K562 (cell line): ENCODE data around the gene RASSF10. TPM values are rescaled to one million over a fixed set of nuclear protein-coding genes. Genes with fewer than 3 reads are reported as not detected.

Experiments
- ATAC-seq: fragments of 200-7000 bp; cut with Tn5 transposase; 3 replicates; pipeline ENCODE4 v1.9.1; 2020; ENCODE audit warnings: moderate library complexity
- BruUV-seq: library from RNA; stranded (reverse); fragments of 400-500 nt; replicated peaks from 2 replicates; lab custom pipeline; 2021; lab: Mats Ljungman, UMichigan
- CTCF ChIA-PET: fragments of 300-600 bp; formaldehyde crosslinking; extraction: SDS; loops from one replicate; lab custom pipeline; 2021; ENCODE audit warnings: low intra/inter-chr PET ratio; lab: Yijun Ruan, JAX
- POLR2A ChIA-PET: fragments of 300-600, 350-650 bp; sonication (Branson Sonifier 250); formaldehyde crosslinking; extraction: SDS; loops from one replicate; lab custom pipeline; 2021; ENCODE audit warnings: antibody characterized with exemption, inconsistent platforms; lab: Yijun Ruan, JAX
- DNase-seq, 4 experiments: peaks; one replicate each; pipeline versions ENCODE4 v3.0.0 to v3.0.0-alpha.2; 2011 to 2018; ENCODE audit warnings: low spot score in 3 of 4, mixed read lengths in 3 of 4; ENCODE audit errors: extremely low read depth in 1 of 4
- FAIRE-seq: peaks from 2 replicates; lab custom pipeline; 2011; peaks lifted over from hg19 to GRCh38; lab: Jason Lieb, UNC
- H2AFZ ChIP-seq: 2 replicates; pipeline ENCODE4 v1.6.0; 2011; ENCODE audit warnings: low read depth, low read length, control low read depth, inconsistent platforms
- H3K27ac ChIP-seq: fragments of 200-600 bp; 3 replicates; pipeline ENCODE4 v1.8.0; 2011; ENCODE audit warnings: low read depth, mild to moderate bottlenecking, control low read depth, inconsistent platforms, low read length, moderate library complexity, mixed read lengths; ENCODE audit errors: extremely low read depth
- H3K27me3 ChIP-seq, 2 experiments: fragments of 300-600 bp in 1 of 2; 2 replicates in 1 of 2; 3 replicates in 1 of 2; pipeline versions ENCODE4 v1.6.0 to v1.8.0; 2011; ENCODE audit warnings: inconsistent platforms in 2 of 2, low read length in 2 of 2, mild to moderate bottlenecking in 1 of 2, mixed read lengths in 1 of 2, moderate library complexity in 1 of 2; ENCODE audit not compliant: control insufficient read depth in 2 of 2, insufficient read depth in 2 of 2
- H3K36me3 ChIP-seq: fragments of 300-600 bp; 3 replicates; pipeline ENCODE4 v1.8.0; 2011; ENCODE audit warnings: mild to moderate bottlenecking, low read length, inconsistent platforms; ENCODE audit not compliant: control insufficient read depth, insufficient read depth
- H3K4me1 ChIP-seq, 2 experiments: fragments of 200-600 bp in 1 of 2; replicated peaks in 1 of 2; 2 replicates in 1 of 2; 3 replicates in 1 of 2; pipeline versions ENCODE4 v1.5.1 to v1.8.0; 2011; ENCODE audit warnings: inconsistent platforms in 2 of 2, low read length in 2 of 2, mild to moderate bottlenecking in 1 of 2, mixed read lengths in 1 of 2, moderate library complexity in 1 of 2; ENCODE audit not compliant: control insufficient read depth in 2 of 2, insufficient read depth in 2 of 2
- H3K4me2 ChIP-seq: 2 replicates; pipeline ENCODE4 v1.6.1; 2011; ENCODE audit warnings: low read length, control low read depth, inconsistent platforms, mixed read lengths; ENCODE audit not compliant: insufficient read depth
- H3K4me3 ChIP-seq: fragments of 200-600 bp; sonication (generic), shearing (Covaris generic); 2 replicates; pipeline ENCODE4 v1.5.1; 2016; ENCODE audit warnings: control low read depth, inconsistent platforms
- H3K79me2 ChIP-seq: fragments of 200-600 bp; 3 replicates; pipeline ENCODE4 v1.8.0; 2011; ENCODE audit warnings: low read length, inconsistent platforms; ENCODE audit not compliant: control insufficient read depth, insufficient read depth
- H3K9ac ChIP-seq, 2 experiments: 2 replicates each; pipeline versions ENCODE4 v1.6.0 to v1.6.1; 2011; ENCODE audit warnings: low read depth in 2 of 2, low read length in 2 of 2, control low read depth in 1 of 2, inconsistent platforms in 1 of 2, mild to moderate bottlenecking in 1 of 2, mixed read lengths in 1 of 2; ENCODE audit not compliant: insufficient read depth in 1 of 2
- H3K9me1 ChIP-seq: one replicate; pipeline ENCODE4 v1.6.0; 2011; ENCODE audit warnings: inconsistent platforms, mild to moderate bottlenecking, low read length, moderate library complexity; ENCODE audit not compliant: control insufficient read depth, insufficient read depth
- H3K9me3 ChIP-seq: replicated peaks from 2 replicates; pipeline ENCODE4 v1.5.1; 2011; ENCODE audit warnings: low read depth, low read length, inconsistent platforms; ENCODE audit not compliant: control insufficient read depth, insufficient read depth
- H4K20me1 ChIP-seq: replicated peaks from 2 replicates; pipeline ENCODE4 v1.6.1; 2011; ENCODE audit warnings: low read length, inconsistent platforms, mixed read lengths; ENCODE audit not compliant: control insufficient read depth, insufficient read depth
- FOXA3 ChIP-seq, 2 experiments: fragments of 450-650 bp in 1 of 2; sonication (generic) in 1 of 2; formaldehyde crosslinking; IDR thresholded peaks in 1 of 2; conservative IDR thresholded peaks in 1 of 2; 2 replicates each; pipeline versions ENCODE4 v1.4.0 to v1.8.0; 2020 to 2022; ENCODE audit warnings: mild to moderate bottlenecking in 2 of 2, missing genetic modification reagents in 1 of 2
- NFRKB ChIP-seq: fragments of 450-650 bp; IDR thresholded peaks from 2 replicates; pipeline ENCODE4 v1.6.1; 2016; ENCODE audit warnings: low read depth
- RCOR1 ChIP-seq, 2 experiments: IDR thresholded peaks; 2 replicates each; pipeline ENCODE4 v1.6.1; 2012; ENCODE audit warnings: low read depth in 2 of 2, low read length in 2 of 2, borderline replicate concordance in 1 of 2, improper control_type of control experiment in 1 of 2
- SIX5 ChIP-seq, 2 experiments: IDR thresholded peaks; 2 replicates each; pipeline ENCODE4 v1.6.1; 2011; ENCODE audit warnings: low read length in 2 of 2, borderline replicate concordance in 1 of 2, low read depth in 1 of 2, mild to moderate bottlenecking in 1 of 2, moderate library complexity in 1 of 2; ENCODE audit not compliant: insufficient read depth in 1 of 2
- SMC3 ChIP-seq: conservative IDR thresholded peaks from 2 replicates; pipeline ENCODE4 v1.6.1; 2011; ENCODE audit warnings: low read depth, low read length, improper control_type of control experiment; ENCODE audit not compliant: insufficient read depth
- XRCC4 ChIP-seq: IDR thresholded peaks from one replicate; pipeline ENCODE4 v1.6.1; 2011; ENCODE audit not compliant: insufficient read depth, insufficient read length; ENCODE audit errors: extremely low read depth
- ZNF282 ChIP-seq: sonication (generic); formaldehyde crosslinking; IDR thresholded peaks from 2 replicates; pipeline ENCODE4 v1.8.1; 2023; ENCODE audit warnings: missing genetic modification reagents
- ZNF347 ChIP-seq: fragments of 450-650 bp; formaldehyde crosslinking; IDR thresholded peaks from 2 replicates; pipeline ENCODE4 v1.4.0; 2020; ENCODE audit warnings: low read depth, mild to moderate bottlenecking, moderate library complexity
- ZNF583 ChIP-seq: fragments of 250-450 bp; sonication (Bioruptor Pico); IDR thresholded peaks from 2 replicates; pipeline ENCODE4 v1.4.0; 2020
- ZNF764 ChIP-seq: fragments of 250-450 bp; sonication (Bioruptor Pico); IDR thresholded peaks from 2 replicates; pipeline ENCODE4 v1.4.0; 2020; ENCODE audit warnings: low read depth, mild to moderate bottlenecking, moderate library complexity
- WGBS: fragments of 100-300 bp; shearing (Covaris generic); methylation state at CpG from one replicate; pipeline ENCODE4 v1.1.6; 2016; ENCODE audit warnings: low coverage, mixed read lengths; ENCODE audit not compliant: insufficient coverage; ENCODE audit errors: missing lambda C conversion rate; 5-methylcytosine and 5-hydroxymethylcytosine counted together
- in situ Hi-C: fragments of 300-500 bp; cut with MboI; formaldehyde crosslinking; loops from 4 replicates; pipeline ENCODE4 v1.15.0; 2018; ENCODE audit warnings: inconsistent platforms, mixed read lengths
- intact Hi-C: fragments of 100-400 bp; cut with micrococcal nuclease; formaldehyde crosslinking; loops from 2 replicates; pipeline ENCODE4 v1.14.2; 2022
- polyA plus RNA-seq, 8 experiments: library from polyadenylated mRNA; depleted of rRNA in 4 of 8; stranded (reverse) in 5 of 8; unstranded in 3 of 8; fragments of >200 nt; fragmentation: Nextera tagmentation in 2 of 8; fragmentation: Illumina TruSeq in 1 of 8; extraction: Ambion mirVana in 2 of 8; extraction: Trizol in 1 of 8; gene quantifications; 2 replicates each; pipeline versions ENCODE4 v1.2.1 to v1.2.3, GENCODE V29; 2011 to 2014; ENCODE audit warnings: inconsistent platforms in 1 of 8, missing spikeins in 1 of 8
- total RNA-seq, 7 experiments: library from RNA; depleted of rRNA in 6 of 7; stranded (reverse); fragments of >200 nt in 6 of 7; fragmentation: Illumina TruSeq in 2 of 7; extraction: Trizol in 2 of 7; gene quantifications; 2 replicates each; pipeline versions ENCODE4 v1.2.1 to v1.2.3, GENCODE V29; 2011 to 2021; ENCODE audit warnings: low replicate concordance in 1 of 7
- TF ChIP-seq, protein P1 (sequence below): fragments of 200-800 bp; sonication (Bioruptor generic); IDR thresholded peaks from 2 replicates; pipeline ENCODE4 v1.6.1; 2016; ENCODE audit warnings: missing genetic modification characterization, missing compliant biosample characterization
- TF ChIP-seq, protein P2 (sequence below): fragments of 250-450 bp; sonication (Bioruptor Pico); IDR thresholded peaks from 2 replicates; pipeline ENCODE4 v1.8.0; 2022; ENCODE audit warnings: inconsistent platforms, mild to moderate bottlenecking, moderate library complexity, borderline replicate concordance
- TF ChIP-seq, protein P3 (sequence below): fragments of 250-450 bp; sonication (Bioruptor Pico); IDR thresholded peaks from 2 replicates; pipeline ENCODE4 v1.8.0; 2022; ENCODE audit warnings: moderate library complexity, mild to moderate bottlenecking, inconsistent platforms

RASSF10 gene
- total and polyA plus RNA-seq, 9 of the 15 experiments (the other 6 are each of a cell fraction or from before 2014, with no cell fraction given) = not detected

DNA sequence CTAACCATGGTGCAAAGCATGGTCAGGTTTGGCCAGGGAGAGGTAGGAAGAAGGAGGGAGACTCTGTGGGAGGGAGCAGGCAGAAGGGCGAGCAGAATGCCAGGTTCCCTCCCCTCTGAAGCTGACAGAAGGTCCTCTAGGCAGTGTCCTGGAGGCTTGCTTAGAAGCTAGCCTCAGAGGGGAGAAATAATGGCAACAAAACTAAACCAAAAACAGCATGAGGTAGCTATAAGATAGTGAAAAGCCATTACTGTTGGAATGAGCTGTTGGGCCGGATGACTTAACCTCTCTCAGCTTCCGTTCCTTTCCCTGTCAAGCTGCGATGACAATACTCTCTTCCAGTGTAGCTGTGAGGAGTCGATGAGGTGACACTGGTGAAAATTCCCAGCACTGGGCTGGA lies 36.6 kb downstream of the RASSF10 start:
- ChIA-PET CTCF (no interaction called here), POLR2A (interaction anchor here (0.5 to 1.6 kb wide), 4 partner anchors 9 to 20 kb away, joined by 3 to 4 read pairs (median 4); no protein-coding TSS in a partner anchor)
- intact Hi-C loops (no loop called here), in situ Hi-C loops (no loop called here)
- no peaks in the 10 kb centered on the region for H3K36me3 ChIP-seq
- H2AFZ ChIP-seq = peak overlapping the region; percentile 42; the same call in 1 of the 2 replicates
- no peaks in the 10 kb centered on the region for H3K9me3 ChIP-seq
- H4K20me1 ChIP-seq = no peaks in the 10 kb centered on the region
- FAIRE-seq (no peak), DNase-seq (no peak), ATAC-seq (peak; percentile 50)
- peaks cover 0 to 2% of the 10 kb centered on the region in 2 experiments; a peak in 1 of 5 replicates for H3K27me3 ChIP-seq
- no peaks in the 10 kb centered on the region for H3K9me1 ChIP-seq
- H3K4me1 ChIP-seq = peaks cover 0 to 3% of the 10 kb centered on the region in 2 experiments; a peak in 1 of 5 replicates
- no peaks in the 10 kb centered on the region for H3K79me2 ChIP-seq
- 35% methylated on average over 5 of the region's 5 CpGs for WGBS
- H3K27ac ChIP-seq = no peak overlapping the region
- no peak overlapping the region for H3K4me3 ChIP-seq
- no peak overlapping the region for H3K9ac ChIP-seq
- BruUV-seq = no TSS peak
- H3K4me2 ChIP-seq = no peak overlapping the region
- TF ChIP-seq, protein P1, sequence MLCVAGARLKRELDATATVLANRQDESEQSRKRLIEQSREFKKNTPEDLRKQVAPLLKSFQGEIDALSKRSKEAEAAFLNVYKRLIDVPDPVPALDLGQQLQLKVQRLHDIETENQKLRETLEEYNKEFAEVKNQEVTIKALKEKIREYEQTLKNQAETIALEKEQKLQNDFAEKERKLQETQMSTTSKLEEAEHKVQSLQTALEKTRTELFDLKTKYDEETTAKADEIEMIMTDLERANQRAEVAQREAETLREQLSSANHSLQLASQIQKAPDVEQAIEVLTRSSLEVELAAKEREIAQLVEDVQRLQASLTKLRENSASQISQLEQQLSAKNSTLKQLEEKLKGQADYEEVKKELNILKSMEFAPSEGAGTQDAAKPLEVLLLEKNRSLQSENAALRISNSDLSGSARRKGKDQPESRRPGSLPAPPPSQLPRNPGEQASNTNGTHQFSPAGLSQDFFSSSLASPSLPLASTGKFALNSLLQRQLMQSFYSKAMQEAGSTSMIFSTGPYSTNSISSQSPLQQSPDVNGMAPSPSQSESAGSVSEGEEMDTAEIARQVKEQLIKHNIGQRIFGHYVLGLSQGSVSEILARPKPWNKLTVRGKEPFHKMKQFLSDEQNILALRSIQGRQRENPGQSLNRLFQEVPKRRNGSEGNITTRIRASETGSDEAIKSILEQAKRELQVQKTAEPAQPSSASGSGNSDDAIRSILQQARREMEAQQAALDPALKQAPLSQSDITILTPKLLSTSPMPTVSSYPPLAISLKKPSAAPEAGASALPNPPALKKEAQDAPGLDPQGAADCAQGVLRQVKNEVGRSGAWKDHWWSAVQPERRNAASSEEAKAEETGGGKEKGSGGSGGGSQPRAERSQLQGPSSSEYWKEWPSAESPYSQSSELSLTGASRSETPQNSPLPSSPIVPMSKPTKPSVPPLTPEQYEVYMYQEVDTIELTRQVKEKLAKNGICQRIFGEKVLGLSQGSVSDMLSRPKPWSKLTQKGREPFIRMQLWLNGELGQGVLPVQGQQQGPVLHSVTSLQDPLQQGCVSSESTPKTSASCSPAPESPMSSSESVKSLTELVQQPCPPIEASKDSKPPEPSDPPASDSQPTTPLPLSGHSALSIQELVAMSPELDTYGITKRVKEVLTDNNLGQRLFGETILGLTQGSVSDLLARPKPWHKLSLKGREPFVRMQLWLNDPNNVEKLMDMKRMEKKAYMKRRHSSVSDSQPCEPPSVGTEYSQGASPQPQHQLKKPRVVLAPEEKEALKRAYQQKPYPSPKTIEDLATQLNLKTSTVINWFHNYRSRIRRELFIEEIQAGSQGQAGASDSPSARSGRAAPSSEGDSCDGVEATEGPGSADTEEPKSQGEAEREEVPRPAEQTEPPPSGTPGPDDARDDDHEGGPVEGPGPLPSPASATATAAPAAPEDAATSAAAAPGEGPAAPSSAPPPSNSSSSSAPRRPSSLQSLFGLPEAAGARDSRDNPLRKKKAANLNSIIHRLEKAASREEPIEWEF = no peak
- TF ChIP-seq, protein P2, sequence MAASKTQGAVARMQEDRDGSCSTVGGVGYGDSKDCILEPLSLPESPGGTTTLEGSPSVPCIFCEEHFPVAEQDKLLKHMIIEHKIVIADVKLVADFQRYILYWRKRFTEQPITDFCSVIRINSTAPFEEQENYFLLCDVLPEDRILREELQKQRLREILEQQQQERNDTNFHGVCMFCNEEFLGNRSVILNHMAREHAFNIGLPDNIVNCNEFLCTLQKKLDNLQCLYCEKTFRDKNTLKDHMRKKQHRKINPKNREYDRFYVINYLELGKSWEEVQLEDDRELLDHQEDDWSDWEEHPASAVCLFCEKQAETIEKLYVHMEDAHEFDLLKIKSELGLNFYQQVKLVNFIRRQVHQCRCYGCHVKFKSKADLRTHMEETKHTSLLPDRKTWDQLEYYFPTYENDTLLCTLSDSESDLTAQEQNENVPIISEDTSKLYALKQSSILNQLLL (CRISPR knock-in tag) = no peak
- TF ChIP-seq SMC3 (no peak), XRCC4 (no peak), RCOR1 (IDR thresholded peaks at IDR 0.05; ENCODE audit: borderline replicate concordance in 1 of 2, low read depth in 2 of 2, low read length in 2 of 2) (no peak), FOXA3 (CRISPR knock-in tag; conservative IDR thresholded peaks at IDR 0.05 in 1 of 2, IDR thresholded peaks at IDR 0.05 in 1 of 2) (no peak), ZNF583 (CRISPR knock-in tag) (no peak), ZNF282 (CRISPR knock-in tag) (no peak), ZNF347 (CRISPR knock-in tag) (no peak), NFRKB (no peak), ZNF764 (CRISPR knock-in tag) (no peak), SIX5 (IDR thresholded peaks at IDR 0.05; ENCODE audit: borderline replicate concordance in 1 of 2, insufficient read depth in 1 of 2, low read depth in 1 of 2, low read length in 2 of 2) (no peak)
- TF ChIP-seq, protein P3, sequence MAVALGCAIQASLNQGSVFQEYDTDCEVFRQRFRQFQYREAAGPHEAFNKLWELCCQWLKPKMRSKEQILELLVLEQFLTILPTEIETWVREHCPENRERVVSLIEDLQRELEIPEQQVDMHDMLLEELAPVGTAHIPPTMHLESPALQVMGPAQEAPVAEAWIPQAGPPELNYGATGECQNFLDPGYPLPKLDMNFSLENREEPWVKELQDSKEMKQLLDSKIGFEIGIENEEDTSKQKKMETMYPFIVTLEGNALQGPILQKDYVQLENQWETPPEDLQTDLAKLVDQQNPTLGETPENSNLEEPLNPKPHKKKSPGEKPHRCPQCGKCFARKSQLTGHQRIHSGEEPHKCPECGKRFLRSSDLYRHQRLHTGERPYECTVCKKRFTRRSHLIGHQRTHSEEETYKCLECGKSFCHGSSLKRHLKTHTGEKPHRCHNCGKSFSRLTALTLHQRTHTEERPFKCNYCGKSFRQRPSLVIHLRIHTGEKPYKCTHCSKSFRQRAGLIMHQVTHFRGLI (CRISPR knock-in tag) = no peak
